SHP77 (cell line): ENCODE data around the gene TRPV5.

Experiments used
- DNase-seq, 2 experiments: peaks; one replicate each; lab custom pipeline; 2025; lab: John Stamatoyannopoulos, UW

TRPV5 gene

DNA sequence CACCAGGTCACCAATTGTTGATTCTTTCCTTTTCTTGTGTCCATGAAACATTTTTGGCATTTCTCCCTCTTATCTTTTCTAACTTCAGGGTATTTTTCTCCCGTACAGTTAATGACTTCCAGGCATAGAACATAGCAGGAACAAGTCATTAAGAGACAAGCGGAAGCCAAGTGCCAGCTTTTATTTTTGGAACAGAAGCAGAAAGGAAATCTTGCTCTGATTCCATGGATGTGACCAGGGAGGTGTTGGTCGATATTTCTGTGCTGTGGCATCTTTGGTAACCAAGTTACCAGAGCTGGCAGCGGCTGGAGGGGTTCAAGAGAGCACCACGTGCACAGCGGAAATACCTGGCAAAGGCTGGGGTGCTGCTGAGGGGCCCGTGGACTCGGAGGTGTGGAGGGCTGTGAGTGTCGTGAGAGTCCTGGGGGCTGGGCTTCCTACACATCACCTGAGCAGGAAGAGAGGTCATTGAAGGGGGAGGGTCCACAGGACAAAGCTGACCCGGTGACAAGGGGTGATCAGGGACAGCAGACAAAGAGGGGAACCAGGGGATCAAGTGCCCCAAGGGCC is 7.5 kb upstream of the TRPV5 start:
- DNase-seq, result no peak

DNA sequence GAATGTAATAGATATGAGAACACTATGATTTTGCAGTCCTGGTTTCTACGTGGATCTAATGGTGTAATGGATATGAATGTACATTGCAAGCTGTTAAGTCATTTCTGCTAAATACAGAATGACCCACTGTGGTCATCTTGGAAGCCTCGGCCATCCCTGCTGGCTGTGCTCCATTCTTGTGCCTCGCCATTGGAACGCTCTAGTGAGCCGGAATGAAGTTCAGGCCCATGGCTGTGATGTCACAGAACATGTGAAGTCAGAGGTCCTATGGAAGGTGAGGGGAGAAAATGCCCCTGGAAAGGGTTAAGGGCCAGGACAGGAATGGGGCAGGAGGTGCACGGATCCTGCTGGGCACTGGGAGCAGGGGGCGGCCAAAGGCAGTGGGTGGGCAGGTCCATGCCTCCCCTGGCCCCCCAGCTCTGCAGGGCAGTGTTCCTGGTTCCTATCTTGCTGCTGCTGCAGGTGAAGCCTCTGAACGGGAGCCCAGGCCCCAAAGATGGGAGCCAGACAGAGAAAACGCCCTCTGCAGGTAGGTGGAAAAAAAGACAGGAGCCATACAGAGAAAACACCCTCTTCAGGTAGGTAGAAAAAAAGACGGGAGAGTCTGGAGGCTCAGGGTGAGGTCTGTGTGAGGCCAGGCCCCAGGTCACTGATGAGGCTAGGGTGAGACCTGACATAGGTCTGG is 5.8 kb upstream of the TRPV5 start, which contains the start of gene LLCFC1:
Gene LLCFC1, plus strand, starts transcription at position 259 of the 685 bp plus-strand sequence. Its CDS starts 138 bp downstream, at position 397.
- DNase-seq, result peak; percentile 0 to 1

DNA sequence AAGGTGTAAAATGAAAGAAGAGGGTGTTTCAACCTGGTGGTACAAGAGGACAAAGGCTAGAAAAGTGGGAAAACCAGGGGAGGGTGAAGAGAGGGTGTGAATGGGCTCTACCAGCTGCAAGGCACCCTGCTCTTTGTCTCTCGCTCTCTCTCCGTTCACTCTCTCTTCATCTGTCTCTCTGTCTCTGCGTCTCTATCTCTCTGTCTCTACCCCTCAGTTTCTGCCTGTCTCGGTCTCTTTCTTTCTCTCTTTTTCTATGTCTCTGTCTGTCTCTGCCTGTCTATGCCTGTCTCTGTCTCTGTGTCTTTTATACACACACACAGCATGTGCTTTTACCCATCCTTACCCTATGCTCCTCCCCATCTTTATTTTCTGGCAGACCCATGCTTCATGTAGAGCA is 5.1 kb upstream of the TRPV5 start:
- no peak for DNase-seq

DNA sequence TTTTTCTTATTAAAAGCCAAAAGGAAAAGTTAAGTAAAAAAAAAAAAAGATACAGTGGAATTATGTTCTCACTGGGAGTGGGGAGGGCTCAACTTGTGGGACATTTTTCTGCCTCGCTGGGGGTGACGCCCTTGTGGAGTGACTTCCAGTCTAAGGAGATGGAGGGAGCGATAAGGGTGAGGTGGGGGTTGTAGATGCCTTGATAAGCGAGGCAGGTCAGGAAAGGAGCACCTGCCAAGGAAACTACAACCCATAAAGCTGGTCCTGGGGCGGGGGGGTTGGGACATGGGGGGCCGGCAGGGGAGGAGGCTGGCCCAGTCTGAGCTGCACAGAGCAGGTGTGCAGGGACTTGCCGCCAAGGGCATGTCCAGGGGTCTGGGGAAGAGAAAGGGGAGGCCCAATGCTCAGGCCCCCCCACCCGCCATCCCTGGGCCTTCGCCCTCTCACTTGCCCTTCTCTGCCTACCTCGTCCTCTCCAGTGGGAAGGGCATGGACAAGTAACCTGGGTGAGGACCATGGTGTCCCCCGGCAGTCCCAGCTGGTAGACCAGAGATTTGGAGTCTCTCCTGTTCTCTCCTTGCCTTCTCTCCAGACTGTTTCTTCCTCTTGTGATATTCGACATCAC is 2.5 kb upstream of the TRPV5 start:
- no peak for DNase-seq

DNA sequence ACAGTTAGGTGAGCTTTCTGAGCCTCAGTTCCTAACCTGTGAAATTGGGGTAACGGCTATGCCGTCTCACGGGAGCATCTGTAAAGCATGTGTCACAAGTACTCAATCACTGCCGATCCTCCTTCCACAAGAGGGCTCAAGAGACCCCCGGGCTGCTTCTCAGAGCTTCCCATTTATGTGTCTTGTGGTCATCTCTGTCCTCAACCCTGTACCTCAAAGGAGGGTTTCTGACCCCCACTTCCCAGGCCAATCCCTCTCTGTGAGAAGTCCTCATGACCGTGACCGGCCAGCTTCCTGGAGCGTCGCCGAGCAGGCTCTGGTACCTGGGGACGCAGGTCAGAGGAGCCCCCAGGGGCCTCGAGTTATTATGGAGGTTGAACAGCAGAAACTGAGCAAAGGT is 510 bp upstream of the TRPV5 start:
- DNase-seq, result no peak

DNA sequence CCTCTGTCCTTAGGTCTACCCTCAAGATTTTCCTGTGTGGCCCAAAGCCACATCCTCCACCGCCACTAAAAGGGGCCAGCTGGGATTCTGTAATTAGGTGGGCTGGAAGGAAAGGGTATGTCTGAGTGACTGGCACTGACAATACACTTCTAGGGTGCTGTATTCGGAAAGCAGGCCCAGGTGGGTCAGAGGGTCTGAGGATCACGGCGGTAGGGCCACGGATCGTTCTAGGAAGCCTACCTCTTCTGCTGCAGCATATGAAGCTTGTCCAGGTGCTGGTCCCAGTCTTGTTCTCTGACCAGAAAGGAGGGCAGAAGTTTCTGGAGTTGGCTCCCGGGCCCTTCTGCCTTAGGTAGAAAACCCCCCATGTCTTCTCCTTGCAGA is 462 bp downstream of the TRPV5 start:
- no peak for DNase-seq

DNA sequence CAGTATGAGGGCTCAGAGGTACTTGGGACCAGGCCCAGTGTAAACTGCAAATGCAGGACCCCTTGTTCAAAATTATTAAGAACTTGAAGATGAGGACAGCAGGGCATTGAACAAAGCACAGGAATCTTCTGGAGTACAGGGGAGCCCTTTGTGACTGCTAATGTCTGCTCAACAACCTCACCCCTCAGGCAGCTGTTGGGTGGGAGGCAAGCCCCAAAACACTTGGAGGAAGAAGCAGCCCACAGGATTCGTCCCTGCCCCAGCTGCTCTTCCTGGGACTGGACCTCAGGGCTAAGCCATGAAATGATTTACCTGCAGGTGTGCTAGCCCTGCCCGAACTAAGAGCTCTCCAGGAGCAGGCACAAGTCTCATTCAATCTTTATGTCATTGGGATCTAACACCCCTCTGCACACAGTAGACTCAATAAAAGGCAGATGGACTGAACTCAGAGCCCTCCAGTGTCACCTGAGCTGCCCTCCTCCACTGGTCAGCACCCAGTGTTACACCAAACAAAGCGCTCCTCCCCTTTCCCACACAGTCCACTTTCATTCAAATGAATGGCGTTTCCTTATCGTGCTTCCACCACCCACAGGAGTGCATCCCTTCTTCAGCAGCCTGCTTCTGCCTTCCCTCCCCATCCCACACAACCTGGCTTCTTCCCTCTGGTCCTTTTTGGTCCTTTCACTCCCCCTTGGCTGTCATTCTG is 1.0 kb downstream of the TRPV5 start:
- DNase-seq, result no peak

DNA sequence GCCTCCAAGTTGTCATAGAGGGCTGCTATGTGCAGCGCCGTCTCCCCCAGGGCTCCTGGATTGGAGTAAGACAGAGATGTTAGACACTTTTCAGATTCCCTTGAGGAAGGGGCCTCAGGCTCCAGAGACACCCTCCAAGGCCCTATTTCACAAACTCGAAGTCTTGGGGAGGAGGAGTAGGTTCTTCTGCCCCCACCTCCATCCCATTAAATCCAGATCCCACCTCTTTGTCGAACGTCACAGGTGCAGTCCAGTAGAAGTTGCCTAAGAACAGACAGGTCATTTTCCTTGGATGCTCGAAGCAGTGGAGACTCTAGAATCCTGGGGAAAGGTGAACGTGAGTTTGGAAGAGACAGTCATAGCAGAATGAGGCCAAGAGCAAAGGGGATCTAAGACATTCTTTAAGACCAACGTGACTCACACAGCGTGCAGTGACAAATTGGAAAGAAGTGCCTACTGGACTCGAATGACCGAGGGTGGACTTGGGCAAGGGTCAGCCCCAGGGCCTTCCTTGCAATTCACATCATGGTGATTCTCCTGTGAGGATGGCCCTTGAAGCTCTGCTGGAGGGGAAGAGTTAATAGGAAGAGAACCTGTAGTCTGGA is 3.3 kb downstream of the TRPV5 start:
- no peak for DNase-seq

DNA sequence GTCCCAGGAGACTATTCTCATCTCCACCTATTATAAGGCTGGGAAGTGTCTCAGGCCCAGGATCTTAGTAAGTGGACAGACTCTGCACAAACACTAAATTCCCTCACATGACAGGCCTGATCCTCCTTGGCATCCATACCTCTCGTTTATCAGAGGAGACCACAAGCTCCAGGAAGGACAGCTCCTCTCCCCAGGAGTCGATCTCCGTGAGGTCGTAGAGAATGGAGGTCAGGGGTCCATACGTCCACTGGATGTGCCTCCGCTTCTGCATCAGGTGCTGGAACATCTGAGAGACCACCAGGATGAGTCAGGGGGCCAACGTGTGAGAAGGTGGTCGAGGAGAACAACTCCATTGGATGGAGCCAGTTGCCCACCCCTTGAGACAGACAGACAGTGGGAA is 5.6 kb downstream of the TRPV5 start:
- DNase-seq, result no peak

DNA sequence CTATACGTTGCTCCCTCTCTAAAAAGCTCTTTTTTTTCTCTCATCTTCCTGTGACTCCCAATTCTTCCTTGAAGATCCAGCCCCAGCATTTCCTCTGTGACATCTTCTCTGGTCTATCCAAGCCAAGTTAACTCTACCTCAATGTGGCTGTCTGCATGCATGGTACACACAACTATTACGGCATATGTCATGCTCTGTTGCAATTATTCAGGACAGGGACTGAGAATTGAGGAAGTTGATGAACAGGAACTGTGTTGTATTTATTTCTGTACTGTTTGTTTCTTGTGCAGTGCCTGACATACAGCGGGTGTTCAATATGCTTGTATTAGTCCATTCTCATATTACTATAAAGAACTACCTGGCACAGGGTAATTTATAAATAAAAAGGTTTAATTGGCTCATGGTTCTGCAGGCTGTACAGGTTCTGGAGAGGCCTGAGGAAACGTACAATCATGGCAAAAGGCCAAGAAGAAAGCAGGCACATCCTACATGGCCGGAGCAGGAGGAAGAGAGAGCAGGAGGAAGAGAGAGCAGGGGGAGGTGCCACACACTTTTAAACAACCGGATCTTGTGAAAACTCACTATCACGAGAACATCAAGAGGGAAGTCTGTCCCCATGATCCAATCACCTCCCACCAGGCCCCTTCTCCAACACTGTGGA is 6.3 kb downstream of the TRPV5 start:
- no peak for DNase-seq

DNA sequence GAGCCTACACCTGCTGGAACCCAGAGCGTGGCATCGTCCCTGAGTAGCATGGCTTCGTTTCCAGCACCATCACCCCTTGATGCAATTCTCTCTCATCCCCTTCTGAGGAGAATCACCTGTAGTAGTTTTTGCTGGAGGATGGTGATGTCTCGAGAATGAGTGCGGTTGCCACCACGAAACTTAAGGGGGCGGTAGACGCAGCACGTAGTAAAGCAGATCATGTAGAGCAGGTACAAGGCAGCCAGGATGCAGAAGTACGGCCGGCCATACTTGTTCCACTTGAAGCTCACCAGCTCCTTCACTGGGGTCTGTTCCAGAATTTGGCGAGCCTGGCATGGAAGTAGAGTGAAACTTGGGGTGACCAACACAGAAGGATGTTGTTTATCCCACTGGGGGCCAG is 8.1 kb downstream of the TRPV5 start:
- DNase-seq, result no peak

DNA sequence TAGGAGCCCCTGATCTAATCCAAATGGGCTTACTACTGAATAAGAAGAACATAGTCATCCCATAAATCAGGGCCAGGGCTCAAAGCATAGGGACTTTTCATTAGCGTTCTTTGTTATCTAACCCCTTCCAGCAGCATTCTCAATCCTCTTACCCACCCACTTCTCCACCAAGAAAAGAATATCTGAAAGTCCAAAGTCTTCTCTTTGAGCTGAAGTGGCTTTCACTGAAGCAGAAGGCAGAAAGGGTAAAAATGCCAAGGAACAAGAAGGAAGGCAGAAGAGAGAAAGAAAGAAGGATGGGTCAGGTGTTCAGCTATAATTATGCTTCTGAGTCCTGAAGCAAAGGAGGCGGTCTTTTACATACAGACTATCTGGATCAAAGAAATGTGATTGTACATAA is 10.2 kb downstream of the TRPV5 start:
- DNase-seq, result no peak

DNA sequence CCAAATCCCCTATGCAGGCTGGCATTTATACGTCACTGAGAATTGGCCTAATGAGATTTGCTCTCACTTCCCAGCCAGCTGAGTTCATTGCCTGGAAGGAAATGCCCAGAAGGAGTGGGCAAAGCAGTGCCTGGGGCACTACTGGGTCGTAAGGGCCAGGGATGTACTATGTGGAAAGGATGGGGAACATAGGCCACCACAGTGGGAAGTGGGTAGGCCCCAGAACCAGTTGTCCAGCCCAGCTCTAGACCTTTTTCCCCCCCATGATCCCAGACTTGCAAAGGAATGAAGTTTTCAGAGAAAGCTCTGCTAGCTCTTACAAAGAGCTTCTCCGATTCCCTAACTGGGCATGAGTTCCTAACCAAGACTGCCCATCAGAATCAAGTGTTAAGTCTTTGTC is 13.9 kb downstream of the TRPV5 start:
- DNase-seq, result no peak

DNA sequence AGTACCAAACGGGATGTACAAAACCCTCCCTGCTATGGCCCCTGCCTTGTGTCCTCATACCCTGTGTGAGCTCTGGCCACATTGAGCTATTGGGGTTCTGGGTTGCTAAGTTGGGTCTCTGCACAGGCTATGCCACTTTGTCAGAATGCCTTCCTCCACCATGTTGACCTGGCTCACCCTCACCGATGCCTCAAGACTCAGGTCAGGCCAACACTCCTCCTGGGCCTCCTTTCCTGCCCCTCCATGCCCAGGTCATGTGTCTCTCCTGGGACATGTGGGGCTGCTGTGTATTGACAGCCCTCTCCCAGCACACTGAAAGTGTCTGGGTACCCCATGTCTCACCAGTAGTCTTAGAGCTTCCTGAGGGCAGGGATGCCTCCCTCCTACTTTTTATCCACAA is 14.6 kb downstream of the TRPV5 start:
- DNase-seq, result no peak

DNA sequence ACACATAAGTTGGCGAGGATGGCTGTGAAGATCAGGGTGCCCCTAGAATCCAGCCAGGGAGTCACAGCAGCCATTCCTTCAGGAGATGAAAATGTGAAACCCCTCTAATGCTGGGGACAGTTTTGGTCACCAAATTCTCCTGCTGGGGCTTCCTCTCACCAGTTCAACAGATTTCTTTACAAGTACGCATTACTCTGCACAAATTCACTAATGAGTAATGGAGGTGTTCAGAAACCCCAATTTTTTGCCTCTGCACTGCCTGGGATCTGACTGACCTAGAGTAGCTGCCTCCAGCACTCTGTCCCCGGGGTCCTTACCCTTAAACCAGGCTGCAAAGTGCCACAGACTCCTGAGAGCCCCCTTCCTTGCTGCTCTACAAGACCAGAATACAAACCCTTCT is 16.1 kb downstream of the TRPV5 start:
- DNase-seq, result no peak

DNA sequence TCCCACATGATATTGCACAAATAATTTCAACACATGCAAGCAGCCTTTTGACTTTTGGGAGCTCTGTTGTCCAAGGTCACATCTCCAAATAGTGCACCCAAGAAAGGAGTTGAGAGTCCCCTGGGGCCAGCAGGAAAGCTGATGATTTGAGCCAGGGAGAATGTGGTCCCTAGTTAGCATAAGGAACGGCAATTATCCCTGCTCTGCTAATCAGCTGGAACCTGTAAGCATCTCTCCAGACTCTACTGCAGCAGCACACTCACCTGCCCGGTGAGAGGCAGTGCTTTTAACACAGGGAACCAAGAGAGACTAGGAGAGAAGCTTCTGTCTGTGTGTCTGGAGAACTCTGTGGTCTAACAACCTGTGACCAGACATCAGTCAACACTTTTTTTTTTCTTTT is 17.0 kb downstream of the TRPV5 start:
- DNase-seq, result no peak

DNA sequence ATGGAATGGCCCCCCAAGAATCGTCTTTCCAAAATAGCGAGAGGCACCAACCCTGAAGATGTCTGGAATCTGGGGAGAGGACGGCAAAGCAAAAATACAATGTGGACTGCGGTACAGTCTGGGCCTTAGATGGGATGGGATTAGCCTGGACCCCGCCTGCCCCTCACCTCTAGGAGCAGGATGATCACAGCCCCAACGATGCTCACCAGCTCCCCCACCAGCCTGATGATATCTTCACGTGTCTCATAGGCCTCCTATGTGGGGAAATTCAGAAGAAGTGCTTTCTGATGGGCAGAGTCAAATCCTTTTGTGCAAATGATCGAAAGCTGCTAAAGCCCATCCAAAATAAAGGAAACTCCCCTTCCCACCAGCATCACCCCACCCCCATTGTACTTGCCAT is 18.2 kb downstream of the TRPV5 start:
- no peak for DNase-seq

DNA sequence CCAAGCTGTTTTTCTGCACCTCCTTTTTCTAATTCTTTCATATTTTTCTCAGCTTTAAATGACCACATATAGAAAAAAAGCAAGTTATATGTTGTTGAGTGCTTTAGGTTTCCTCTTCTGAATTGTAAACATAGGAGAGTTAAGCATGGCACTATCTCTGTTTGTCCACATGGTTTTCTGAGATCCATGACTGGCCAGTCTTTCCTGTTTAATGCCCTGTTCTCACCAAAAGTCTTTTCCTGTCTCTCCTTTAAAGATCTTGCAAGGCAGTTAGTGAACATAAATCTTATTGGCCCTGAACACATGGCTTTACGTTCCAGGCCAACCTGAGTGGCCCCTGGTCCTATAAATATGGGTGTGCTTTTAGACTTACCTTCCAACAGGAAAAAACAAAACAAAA is 19.4 kb downstream of the TRPV5 start:
- DNase-seq, result no peak

DNA sequence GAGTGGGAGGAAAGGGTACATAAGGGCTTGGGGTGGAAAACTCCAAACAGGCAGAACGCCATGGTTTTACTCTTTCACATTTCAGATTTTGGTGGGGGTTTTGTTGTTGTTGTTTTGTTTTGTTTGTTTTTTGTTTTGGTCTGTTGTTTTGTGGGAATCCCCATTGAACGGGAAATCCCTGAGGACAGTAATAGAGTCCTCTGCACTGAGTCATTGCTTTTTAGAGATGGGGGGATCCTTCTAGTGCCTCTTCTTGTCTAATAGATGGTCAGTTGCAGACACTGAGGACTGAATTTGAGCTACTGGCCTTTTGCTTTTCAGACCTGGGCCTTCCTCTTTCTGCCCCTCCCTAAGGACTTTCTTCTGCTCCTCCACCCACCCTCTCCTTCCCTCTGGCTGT is 20.0 kb downstream of the TRPV5 start:
- DNase-seq, result no peak

DNA sequence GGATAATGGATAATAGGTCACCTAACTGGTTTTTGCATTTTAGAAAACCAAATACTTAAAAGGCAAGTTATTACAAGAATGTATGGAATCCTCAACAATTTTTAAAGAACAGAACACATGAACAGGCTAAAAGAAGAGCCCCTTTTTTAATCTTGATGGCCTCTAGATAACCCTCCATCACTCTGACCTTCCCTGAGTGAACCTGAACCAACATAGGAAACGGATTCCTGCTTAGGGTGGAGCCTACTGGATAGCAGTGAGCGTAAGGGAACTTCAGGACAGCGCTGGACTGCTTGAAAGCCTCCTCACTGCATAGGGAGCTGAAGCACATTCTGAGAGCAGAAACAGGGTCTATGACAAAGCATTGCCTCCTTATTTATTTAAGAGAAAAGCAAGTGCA is 20.5 kb downstream of the TRPV5 start:
- no peak for DNase-seq

DNA sequence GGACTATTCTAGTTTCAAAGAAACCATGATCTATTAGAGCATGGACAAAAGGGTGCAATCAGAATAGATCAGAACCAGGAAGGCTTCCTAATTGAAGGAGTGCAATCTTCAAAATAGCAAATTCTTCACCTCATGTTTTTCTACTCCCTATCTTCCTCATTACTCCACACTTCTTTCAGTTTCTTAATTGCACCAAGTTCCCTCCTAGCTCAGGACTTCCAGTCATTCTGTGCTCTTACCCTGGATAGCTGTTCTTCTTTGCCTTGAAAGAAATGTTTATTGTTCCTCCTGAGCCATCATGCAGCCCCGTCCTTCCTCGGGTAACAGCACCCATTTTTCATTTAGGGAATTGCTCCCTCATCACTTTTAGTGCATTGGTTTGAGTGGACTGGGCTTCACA is 23.1 kb downstream of the TRPV5 start:
- DNase-seq, result no peak

DNA sequence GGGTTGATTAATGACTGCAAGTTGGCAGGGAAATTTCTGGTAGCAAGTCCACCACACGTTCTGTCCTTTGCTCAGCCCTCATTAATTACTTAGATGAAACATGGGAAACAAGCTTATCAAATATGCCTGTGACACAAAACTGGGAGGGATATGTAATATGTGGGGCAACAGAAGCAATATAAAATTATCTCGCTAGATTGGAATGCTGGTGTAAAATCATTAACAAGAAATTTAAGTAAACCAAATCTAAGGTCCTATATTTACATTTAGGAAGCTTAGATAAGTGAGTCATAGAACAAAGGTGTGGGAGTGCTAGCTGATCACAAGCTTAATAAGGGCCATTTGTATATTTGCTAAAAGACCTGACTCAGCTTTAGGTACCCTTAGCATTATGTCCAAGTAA is 23.5 kb downstream of the TRPV5 start:
- DNase-seq, result no peak
